Measurements from ENCODE around the gene QSER1. TPM values are rescaled to one million over a fixed set of nuclear protein-coding genes. Genes with fewer than 3 reads are reported as not detected.

QSER1 gene
- total and polyA plus RNA-seq, 9 of the 15 experiments (the other 6 are each of a cell fraction or from before 2014, with no cell fraction given): 5.8 to 33.6 (median 22.3) TPM

- TF ChIP-seq ADNP (tag; IDR thresholded peaks at IDR 0.05): no peak
- TF ChIP-seq ZNF3 (CRISPR knock-in tag; IDR thresholded peaks at IDR 0.05): no peak
- TF ChIP-seq SIX5 (IDR thresholded peaks at IDR 0.05; ENCODE audit: borderline replicate concordance in 1 of 2, insufficient read depth in 1 of 2, low read depth in 1 of 2, low read length in 2 of 2): no peak
- no peak for TF ChIP-seq POLR3G (IDR thresholded peaks at IDR 0.05; ENCODE audit: extremely low read depth, insufficient read length, insufficient replicate concordance)
- TF ChIP-seq ZNF431 (CRISPR knock-in tag; IDR thresholded peaks at IDR 0.05): no peak
- TF ChIP-seq NFIX (CRISPR knock-in tag; IDR thresholded peaks at IDR 0.05; ENCODE audit: low read depth): no peak
- TF ChIP-seq ZNF184 (CRISPR knock-in tag; IDR thresholded peaks at IDR 0.05): no peak
- no peak for TF ChIP-seq CGGBP1 (CRISPR knock-in tag; IDR thresholded peaks at IDR 0.05)
- peak; percentile 69 for TF ChIP-seq MTA3 (IDR thresholded peaks at IDR 0.05; ENCODE audit: borderline replicate concordance)
- no peak for TF ChIP-seq MAFF (IDR thresholded peaks at IDR 0.05; ENCODE audit: low read length)
- TF ChIP-seq CCNT2 (IDR thresholded peaks at IDR 0.05; ENCODE audit: borderline replicate concordance, extremely low read depth, insufficient read length, low read depth, low read length): no peak
- no peak for TF ChIP-seq ZNF324 (CRISPR knock-in tag; IDR thresholded peaks at IDR 0.05)
- no peak for TF ChIP-seq LARP7 (IDR thresholded peaks at IDR 0.05)
- TF ChIP-seq ZNF518B (CRISPR knock-in tag; IDR thresholded peaks at IDR 0.05): no peak
- TF ChIP-seq EHMT2 (IDR thresholded peaks at IDR 0.05): no peak
- TF ChIP-seq IRF9 (tag; IDR thresholded peaks at IDR 0.05): no peak
- no peak for TF ChIP-seq NCOA4 (IDR thresholded peaks at IDR 0.05; ENCODE audit: partially characterized antibody)
- no peak for TF ChIP-seq NONO (IDR thresholded peaks at IDR 0.05; ENCODE audit: low read depth in 2 of 2, low read length in 1 of 2)
- no peak for TF ChIP-seq ZNF133 (CRISPR knock-in tag; IDR thresholded peaks at IDR 0.05)
- peak; percentile 25; the same call in 1 of the 2 replicates for TF ChIP-seq ATF7 (IDR thresholded peaks at IDR 0.05)
- no peak for TF ChIP-seq HCFC1 (IDR thresholded peaks at IDR 0.05; ENCODE audit: low read depth, low read length)
- no peak for TF ChIP-seq CREB5 (CRISPR knock-in tag; IDR thresholded peaks at IDR 0.05)
- TF ChIP-seq WHSC1 (IDR thresholded peaks at IDR 0.05; ENCODE audit: low read length): no peak
- no peak for TF ChIP-seq TCF7 (IDR thresholded peaks at IDR 0.05; ENCODE audit: borderline replicate concordance)
Measured at GRCh38 chr11:32893343-32894148, 935 bp downstream of the QSER1 start (continued).
